GM10248 (cell line): ENCODE measurements around the gene LRRC4C.

Source experiments
- CTCF ChIA-PET: fragments of 300-600 bp; sonication (Branson Sonifier 250); formaldehyde crosslinking; extraction: SDS; loops from one replicate; lab custom pipeline; 2021; ENCODE audit warnings: antibody characterized with exemption; lab: Yijun Ruan, JAX
- POLR2A ChIA-PET: fragments of 350-650 bp; sonication (Branson Sonifier 250); formaldehyde crosslinking; extraction: SDS; loops from one replicate; lab custom pipeline; 2020; ENCODE audit warnings: antibody characterized with exemption; lab: Yijun Ruan, JAX
- DNase-seq: peaks from one replicate; pipeline ENCODE4 v3.0.0; 2012; ENCODE audit errors: extremely low spot score
- TF ChIP-seq, protein P1 (sequence below): IDR thresholded peaks from 2 replicates; pipeline ENCODE4 v1.5.1; 2012; ENCODE audit warnings: mild to moderate bottlenecking, low read depth; ENCODE audit errors: extremely low read depth, missing control alignments, control extremely low read depth

LRRC4C gene

DNA sequence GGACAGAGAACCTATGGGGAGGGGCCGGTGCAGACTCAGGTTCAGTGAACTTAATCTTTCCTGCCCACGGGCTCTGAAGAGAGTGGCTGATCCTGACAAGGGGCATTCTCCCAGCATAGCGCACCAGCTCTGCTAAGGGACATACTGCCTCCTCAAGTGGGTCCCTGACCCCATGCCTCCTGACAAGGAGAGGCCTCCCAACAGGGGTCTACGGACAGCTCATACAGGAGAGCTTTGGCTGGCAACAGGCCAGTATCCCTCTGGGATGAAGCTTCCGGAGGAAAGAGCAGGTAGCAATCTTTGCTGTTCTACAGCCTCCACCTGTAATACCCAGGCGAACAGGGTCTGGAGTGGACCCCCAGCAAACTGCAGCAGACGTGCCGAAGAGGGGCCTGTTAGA is 394.0 kb downstream of the LRRC4C start:
- TF ChIP-seq, protein P1, sequence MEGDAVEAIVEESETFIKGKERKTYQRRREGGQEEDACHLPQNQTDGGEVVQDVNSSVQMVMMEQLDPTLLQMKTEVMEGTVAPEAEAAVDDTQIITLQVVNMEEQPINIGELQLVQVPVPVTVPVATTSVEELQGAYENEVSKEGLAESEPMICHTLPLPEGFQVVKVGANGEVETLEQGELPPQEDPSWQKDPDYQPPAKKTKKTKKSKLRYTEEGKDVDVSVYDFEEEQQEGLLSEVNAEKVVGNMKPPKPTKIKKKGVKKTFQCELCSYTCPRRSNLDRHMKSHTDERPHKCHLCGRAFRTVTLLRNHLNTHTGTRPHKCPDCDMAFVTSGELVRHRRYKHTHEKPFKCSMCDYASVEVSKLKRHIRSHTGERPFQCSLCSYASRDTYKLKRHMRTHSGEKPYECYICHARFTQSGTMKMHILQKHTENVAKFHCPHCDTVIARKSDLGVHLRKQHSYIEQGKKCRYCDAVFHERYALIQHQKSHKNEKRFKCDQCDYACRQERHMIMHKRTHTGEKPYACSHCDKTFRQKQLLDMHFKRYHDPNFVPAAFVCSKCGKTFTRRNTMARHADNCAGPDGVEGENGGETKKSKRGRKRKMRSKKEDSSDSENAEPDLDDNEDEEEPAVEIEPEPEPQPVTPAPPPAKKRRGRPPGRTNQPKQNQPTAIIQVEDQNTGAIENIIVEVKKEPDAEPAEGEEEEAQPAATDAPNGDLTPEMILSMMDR = no peak
- ChIA-PET CTCF (interaction anchor here (2.3 kb wide), 1 partner anchor 14 kb away, joined by 5 read pairs; no protein-coding TSS in a partner anchor), POLR2A (no interaction called here)
- no peak for DNase-seq

DNA sequence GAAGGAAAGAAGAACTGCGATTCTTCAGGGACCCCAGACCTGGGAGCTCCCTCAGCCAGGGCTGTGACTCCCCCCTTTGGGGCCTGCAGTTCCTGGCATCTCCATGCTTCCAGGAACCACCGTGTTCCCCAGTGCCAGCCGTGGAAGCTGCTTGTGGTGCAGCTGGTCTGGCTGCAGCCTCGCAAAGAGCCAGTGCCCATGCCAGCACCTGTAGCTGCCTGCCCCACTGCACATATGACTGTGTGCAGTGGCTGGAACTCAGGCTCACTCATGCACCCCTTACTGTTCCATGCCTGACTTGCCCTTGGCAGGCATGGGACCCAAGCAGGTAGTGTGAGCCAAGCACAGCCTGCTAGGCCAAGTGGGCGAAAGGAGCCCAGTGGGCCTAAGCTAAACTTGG is 401.3 kb downstream of the LRRC4C start:
- ChIA-PET CTCF (no interaction called here), POLR2A (no interaction called here)
- DNase-seq = no peak

DNA sequence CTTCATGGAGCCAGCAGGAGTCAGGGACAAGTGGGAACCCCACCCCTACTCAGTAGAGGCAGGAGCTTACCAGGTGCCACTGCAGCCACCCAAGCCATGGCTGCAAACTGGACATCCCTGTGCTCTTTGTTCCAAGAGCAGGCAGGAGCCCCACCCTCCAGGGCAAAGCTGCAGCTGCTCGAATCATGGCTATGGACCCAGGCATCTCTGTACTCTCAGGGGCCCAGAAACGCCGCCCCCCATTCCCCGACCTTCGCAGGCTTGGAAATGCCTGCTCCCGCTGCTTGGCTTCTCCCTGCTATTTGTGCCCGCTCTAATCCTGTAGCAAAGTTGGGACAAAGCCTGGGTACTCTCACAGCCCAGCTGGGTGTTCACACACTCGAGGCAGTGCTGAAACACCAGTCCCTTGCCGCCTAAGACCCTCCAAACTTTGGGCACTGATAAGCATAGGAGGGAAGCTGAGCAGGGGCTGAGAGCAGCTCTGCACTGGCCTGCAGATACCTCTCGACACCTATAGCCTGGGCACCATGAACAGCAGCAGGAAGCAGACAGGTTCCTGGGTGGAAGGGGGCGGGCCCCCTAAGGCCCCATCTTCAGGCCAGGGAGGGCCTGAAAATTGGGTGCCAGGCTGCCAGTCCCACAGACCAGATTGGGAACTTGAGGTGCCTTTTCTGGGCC is 402.4 kb downstream of the LRRC4C start:
- CTCF ChIA-PET = no interaction called here
- POLR2A ChIA-PET = no interaction called here
- DNase-seq = no peak
- TF ChIP-seq, protein P1 = no peak

More for the DNA sequence above, 401.3 kb downstream of the LRRC4C start:
- TF ChIP-seq, protein P1 = no peak

DNA sequence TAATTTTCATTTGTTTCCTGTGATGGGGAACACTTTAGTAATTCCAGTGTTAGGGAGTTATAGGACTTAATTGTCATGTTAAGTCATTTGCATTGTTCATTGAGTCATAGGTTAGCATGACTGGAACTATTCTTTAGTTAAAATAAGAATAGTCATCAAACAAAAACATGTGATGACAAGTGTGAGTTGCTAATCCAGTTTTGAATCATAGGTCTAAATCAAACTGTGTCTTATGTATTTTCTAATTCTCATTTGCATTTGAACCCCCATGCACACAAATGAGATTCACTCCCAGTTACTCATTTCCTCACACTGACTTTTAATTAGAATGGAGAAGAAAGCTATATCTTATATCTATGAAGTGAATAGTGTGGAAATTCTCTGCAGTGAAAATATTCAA is 405.6 kb downstream of the LRRC4C start:
- ChIA-PET CTCF (no interaction called here), POLR2A (no interaction called here)
- DNase-seq = no peak
- TF ChIP-seq, protein P1 = no peak

DNA sequence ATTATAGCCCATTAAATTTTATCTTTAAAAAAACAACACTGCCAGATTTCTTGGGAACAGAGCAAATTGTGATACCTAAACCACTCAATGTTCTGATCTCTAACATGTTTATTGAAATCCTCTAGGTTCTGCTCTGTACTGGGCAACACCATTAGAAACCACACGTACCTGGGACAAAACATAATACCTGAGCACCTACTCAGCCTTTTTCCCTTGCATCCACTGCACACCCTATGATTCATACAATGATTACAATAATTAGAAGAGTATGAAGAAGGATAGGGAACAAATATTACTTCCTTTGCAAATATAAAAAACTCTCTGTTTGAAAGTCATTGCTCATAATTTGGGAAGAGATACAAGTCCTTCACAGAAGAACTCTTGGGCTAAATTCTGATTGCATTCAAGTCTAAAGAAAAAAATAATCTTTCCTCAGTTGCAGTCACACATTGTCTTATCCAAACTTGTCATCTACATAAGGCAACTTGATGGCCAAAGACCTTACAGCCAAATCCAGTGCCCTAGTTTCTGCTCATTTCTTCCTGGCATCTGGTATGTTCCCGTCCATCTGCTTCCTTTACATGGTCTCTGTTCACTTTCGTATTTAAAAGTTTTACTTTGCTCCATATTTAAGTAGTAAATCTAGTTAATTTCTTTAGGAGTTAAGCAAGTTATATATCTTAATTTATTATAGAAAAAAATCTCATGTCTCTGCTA is 407.4 kb downstream of the LRRC4C start:
- TF ChIP-seq, protein P1 = no peak
- ChIA-PET POLR2A (no interaction called here), CTCF (no interaction called here)
- DNase-seq = no peak

DNA sequence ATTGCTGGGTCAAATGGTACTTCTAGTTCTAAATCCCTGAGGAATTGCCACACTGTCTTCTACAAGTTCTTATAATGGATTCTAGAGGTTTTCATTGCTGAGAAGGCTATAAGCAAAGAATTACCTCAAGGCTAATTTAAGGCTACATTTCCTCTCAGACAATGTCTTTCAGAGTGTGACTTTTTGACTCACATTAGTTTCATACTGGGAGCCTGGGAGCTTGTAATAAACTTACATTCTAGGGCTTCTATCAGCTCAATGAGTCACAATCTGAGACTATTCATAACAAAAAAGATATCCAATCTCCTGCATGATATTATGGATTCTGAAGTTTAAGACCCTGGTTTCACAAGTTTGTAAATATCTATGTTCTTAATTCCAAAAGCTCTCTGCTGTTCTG is 408.7 kb downstream of the LRRC4C start:
- POLR2A ChIA-PET = no interaction called here

More for the DNA sequence above, 408.7 kb downstream of the LRRC4C start:
- DNase-seq = no peak
- TF ChIP-seq, protein P1 = no peak
- CTCF ChIA-PET = no interaction called here
